H1 (cell line): ENCODE results near the gene PTPRT. TPM values are rescaled to one million over a fixed set of nuclear protein-coding genes. Genes with fewer than 3 reads are reported as not detected.

Experiments
- CTCF ChIA-PET: fragments of 300-600 bp; sonication (Branson Sonifier 250); formaldehyde crosslinking; loops from one replicate; lab custom pipeline; 2021; ENCODE audit not compliant: partially characterized antibody; lab: Charles Lee
- POLR2A ChIA-PET: fragments of 300-600 bp; sonication (Branson Sonifier 250); formaldehyde crosslinking; loops from one replicate; lab custom pipeline; 2021; ENCODE audit warnings: inconsistent platforms; ENCODE audit not compliant: partially characterized antibody; lab: Charles Lee
- DNase-seq, 2 experiments: peaks; one replicate each; pipeline versions ENCODE4 v3.0.0 to v3.0.0-alpha.2; 2010 to 2022; ENCODE audit warnings: low spot score in 2 of 2, low read depth in 1 of 2, mixed read lengths in 1 of 2
- FAIRE-seq: peaks from 2 replicates; lab custom pipeline; 2011; peaks lifted over from hg19 to GRCh38; lab: Jason Lieb, UNC
- H2AFZ ChIP-seq: 2 replicates; pipeline ENCODE4 v1.8.1; 2012; ENCODE audit warnings: low read length, inconsistent platforms
- H2AK5ac ChIP-seq: 2 replicates; pipeline ENCODE4 v1.6.1; 2013; ENCODE audit warnings: low read depth, low read length
- H2BK120ac ChIP-seq: replicated peaks from 2 replicates; pipeline ENCODE3; 2013; ENCODE audit warnings: low read depth, low read length, inconsistent platforms
- H2BK12ac ChIP-seq: 2 replicates; pipeline ENCODE4 v1.6.1; 2013; ENCODE audit warnings: low read depth, low read length
- H2BK15ac ChIP-seq: 2 replicates; pipeline ENCODE4 v1.6.1; 2013; ENCODE audit warnings: low read length
- H2BK20ac ChIP-seq: 2 replicates; pipeline ENCODE4 v1.6.1; 2013; ENCODE audit warnings: low read length
- H2BK5ac ChIP-seq: 2 replicates; pipeline ENCODE4 v1.6.1; 2013; ENCODE audit warnings: low read depth, low read length
- H3K14ac ChIP-seq: 2 replicates; pipeline ENCODE4 v1.6.1; 2013; ENCODE audit warnings: inconsistent platforms; ENCODE audit not compliant: insufficient read length
- H3K18ac ChIP-seq: 2 replicates; pipeline ENCODE4 v1.6.1; 2013; ENCODE audit warnings: low read length; ENCODE audit errors: extremely low read depth
- H3K23ac ChIP-seq: 2 replicates; pipeline ENCODE4 v1.6.1; 2013; ENCODE audit warnings: inconsistent platforms; ENCODE audit not compliant: insufficient read length
- H3K23me2 ChIP-seq: 2 replicates; pipeline ENCODE4 v1.6.1; 2013; ENCODE audit warnings: low read depth, low read length
- H3K27ac ChIP-seq: 2 replicates; pipeline ENCODE4 v1.6.1; 2011; ENCODE audit warnings: low read depth, low read length, inconsistent platforms
- H3K27me3 ChIP-seq, 4 experiments: replicated peaks in 1 of 4; 1 replicate in 1 of 4; 2 replicates in 3 of 4; pipeline versions ENCODE4 v1.6.1 to v1.8.1; 2011 to 2013; ENCODE audit warnings: low read length in 3 of 4, mild to moderate bottlenecking in 3 of 4, inconsistent platforms in 2 of 4, mixed read lengths in 2 of 4, moderate library complexity in 1 of 4; ENCODE audit not compliant: control insufficient read depth in 3 of 4, insufficient read depth in 3 of 4; ENCODE audit errors: extremely low read depth in 1 of 4
- H3K36me3 ChIP-seq, 4 experiments: 2 replicates each; pipeline versions ENCODE4 v1.6.1 to v1.8.1; 2011 to 2013; ENCODE audit warnings: mild to moderate bottlenecking in 4 of 4, low read length in 3 of 4, moderate library complexity in 2 of 4, control low read depth in 1 of 4, inconsistent platforms in 1 of 4; ENCODE audit not compliant: insufficient read depth in 4 of 4, control insufficient read depth in 2 of 4
- H3K4ac ChIP-seq: replicated peaks from 2 replicates; pipeline ENCODE3; 2013; ENCODE audit warnings: low read length, low read depth, mixed read lengths, inconsistent platforms; ENCODE audit not compliant: insufficient read length
- H3K4me1 ChIP-seq, 4 experiments: replicated peaks in 1 of 4; 1 replicate in 1 of 4; 2 replicates in 3 of 4; pipeline versions ENCODE4 v1.6.1 to v1.8.1; 2011 to 2013; ENCODE audit warnings: low read length in 3 of 4, inconsistent platforms in 2 of 4, mixed read lengths in 1 of 4; ENCODE audit not compliant: insufficient read depth in 4 of 4, control insufficient read depth in 3 of 4
- H3K4me2 ChIP-seq, 2 experiments: 2 replicates each; pipeline versions ENCODE4 v1.6.1 to v1.8.1; 2011 to 2013; ENCODE audit warnings: low read depth in 2 of 2, low read length in 2 of 2, control low read depth in 1 of 2, inconsistent platforms in 1 of 2, mild to moderate bottlenecking in 1 of 2; ENCODE audit not compliant: insufficient read depth in 1 of 2
- H3K4me3 ChIP-seq, 4 experiments: fragments of 200-600, 300-600 bp in 1 of 4; sonication (generic), shearing (Covaris generic), sonication (Bioruptor Twin) in 1 of 4; 2 replicates each; pipeline versions ENCODE4 v1.5.1 to v1.8.1; 2011 to 2016; ENCODE audit warnings: low read length in 4 of 4, low read depth in 3 of 4, control low read depth in 2 of 4, inconsistent platforms in 2 of 4, mild to moderate bottlenecking in 2 of 4, mixed read lengths in 1 of 4, moderate library complexity in 1 of 4; ENCODE audit not compliant: insufficient read depth in 2 of 4; ENCODE audit errors: extremely low read depth in 1 of 4
- H3K56ac ChIP-seq: replicated peaks from 2 replicates; pipeline ENCODE3; 2013; ENCODE audit warnings: low read depth, mild to moderate bottlenecking, mixed read lengths, low read length, inconsistent platforms; ENCODE audit not compliant: insufficient read length
- H3K79me1 ChIP-seq: 2 replicates; pipeline ENCODE4 v1.6.1; 2013; ENCODE audit warnings: low read depth, low read length, control low read depth
- H3K79me2 ChIP-seq, 2 experiments: 2 replicates each; pipeline versions ENCODE4 v1.6.1 to v1.8.1; 2012 to 2013; ENCODE audit warnings: low read length in 2 of 2, mild to moderate bottlenecking in 2 of 2, inconsistent platforms in 1 of 2; ENCODE audit not compliant: insufficient read depth in 2 of 2, control insufficient read depth in 1 of 2
- H3K9ac ChIP-seq, 4 experiments: replicated peaks in 1 of 4; 1 replicate in 1 of 4; 2 replicates in 3 of 4; pipeline versions ENCODE4 v1.6.1 to v1.8.1; 2011 to 2013; ENCODE audit warnings: low read depth in 3 of 4, low read length in 3 of 4, control low read depth in 2 of 4, mild to moderate bottlenecking in 2 of 4, moderate library complexity in 2 of 4, inconsistent platforms in 1 of 4; ENCODE audit errors: extremely low read depth in 1 of 4
- H3K9me3 ChIP-seq, 2 experiments: 2 replicates each; pipeline versions ENCODE4 v1.6.1 to v1.8.1; 2012 to 2013; ENCODE audit warnings: mild to moderate bottlenecking in 2 of 2, moderate library complexity in 2 of 2, control low read depth in 1 of 2, inconsistent platforms in 1 of 2, low read depth in 1 of 2, low read length in 1 of 2, mixed read lengths in 1 of 2; ENCODE audit not compliant: insufficient read depth in 2 of 2
- H4K20me1 ChIP-seq, 2 experiments: replicated peaks in 1 of 2; 2 replicates each; pipeline versions ENCODE3 to v1.8.1; 2011 to 2013; ENCODE audit warnings: inconsistent platforms in 2 of 2, low read length in 2 of 2, mild to moderate bottlenecking in 1 of 2; ENCODE audit not compliant: insufficient read depth in 2 of 2, control insufficient read depth in 1 of 2
- H4K5ac ChIP-seq: 2 replicates; pipeline ENCODE4 v1.6.1; 2013; ENCODE audit warnings: low read length, low read depth, mixed read lengths, inconsistent platforms; ENCODE audit not compliant: insufficient read length
- H4K8ac ChIP-seq: 2 replicates; pipeline ENCODE4 v1.8.0; 2013; ENCODE audit warnings: mild to moderate bottlenecking, moderate library complexity, low read length, inconsistent platforms; ENCODE audit not compliant: insufficient read depth; ENCODE audit errors: extremely low read depth
- H4K91ac ChIP-seq: replicated peaks from 2 replicates; pipeline ENCODE3; 2013; ENCODE audit warnings: low read length, mixed read lengths, inconsistent platforms; ENCODE audit not compliant: insufficient read length
- BACH1 ChIP-seq: IDR thresholded peaks from 2 replicates; pipeline ENCODE4 v1.6.1; 2012; ENCODE audit warnings: low read length, improper control_type of control experiment
- WGBS, 2 experiments: shearing (Covaris generic) in 1 of 2; methylation state at CpG; one replicate each; pipeline versions ENCODE4 v1.1.6 to v1.1.7; 2013 to 2015; ENCODE audit warnings: low lambda C conversion rate in 2 of 2, mixed read lengths in 2 of 2, inconsistent platforms in 1 of 2, low coverage in 1 of 2, missing lambda C conversion rate in 1 of 2; ENCODE audit not compliant: insufficient replicate concordance in 2 of 2, insufficient coverage in 1 of 2, insufficient read length in 1 of 2; ENCODE audit errors: extremely low coverage in 1 of 2, missing lambda C conversion rate in 1 of 2; 5-methylcytosine and 5-hydroxymethylcytosine counted together
- polyA plus RNA-seq, 7 experiments: library from polyadenylated mRNA; depleted of rRNA in 3 of 7; stranded (reverse) in 5 of 7; unstranded in 2 of 7; fragments of >200 nt in 5 of 7; fragments of 200-250 nt in 2 of 7; gene quantifications; 1 replicate in 5 of 7; 2 replicates in 1 of 7; 4 replicates in 1 of 7; pipeline versions ENCODE4 v1.2.1 to v1.2.3, GENCODE V29; 2011 to 2013; ENCODE audit warnings: missing spikeins in 2 of 7, mixed read lengths in 2 of 7
- total RNA-seq: library from RNA; stranded (reverse); fragmentation: NEBNext Ultra II Directional; extraction: Animal tissue kit (Norgen Biotek cat#: 25700); gene quantifications from 2 replicates; pipeline ENCODE4 v1.2.1, GENCODE V29; 2021

PTPRT gene
- total and polyA plus RNA-seq, 2 of the 8 experiments (the other 6 are each of a cell fraction or from before 2014, with no cell fraction given): 0.33 to 1.8 TPM

DNA sequence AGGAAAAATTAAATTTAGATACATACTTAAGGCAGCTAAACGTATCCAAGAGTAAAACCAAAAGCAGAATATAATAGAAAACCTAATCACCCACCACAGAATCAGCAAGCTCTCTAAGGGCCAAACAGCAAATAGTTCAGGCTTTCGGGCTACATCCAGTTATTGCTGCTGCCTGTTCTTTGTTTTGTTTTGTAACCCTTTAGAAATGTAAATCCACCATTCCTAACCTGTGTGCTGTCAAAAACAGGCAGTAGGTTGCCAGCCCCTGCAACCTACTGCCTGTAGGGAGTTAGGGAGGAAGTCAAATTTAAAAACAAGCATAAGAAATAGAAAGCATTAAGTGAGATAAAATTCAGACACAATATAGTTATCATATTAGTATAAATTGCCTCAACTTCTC, 225.9 kb downstream of the PTPRT start:
- Histone ChIP-seq H3K9me3 (peaks cover 3 to 4% of the 10 kb centered on the region in 2 experiments; a peak in 1 of 4 replicates), H3K4ac (no peak overlapping the region), H3K79me2 (no peaks in the 10 kb centered on the region), H3K9ac (no peak overlapping the region), H2BK5ac (no peak overlapping the region), H3K56ac (no peak overlapping the region), H3K18ac (no peak overlapping the region), H4K20me1 (no peaks in the 10 kb centered on the region), H2BK12ac (no peak overlapping the region), H4K5ac (no peak overlapping the region), H3K27ac (no peak overlapping the region), H3K79me1 (no peaks in the 10 kb centered on the region), H2AFZ (no peak overlapping the region), H2BK20ac (no peak overlapping the region), H3K4me3 (peak overlapping the region in 1 of 4 experiments; percentile 22; a peak in 1 of 8 replicates), H3K27me3 (no peaks in the 10 kb centered on the region), H3K23me2 (no peaks in the 10 kb centered on the region), H3K4me1 (no peaks in the 10 kb centered on the region; a peak in 1 of 7 replicates), H2BK15ac (no peak overlapping the region), H3K36me3 (no peaks in the 10 kb centered on the region), H3K4me2 (peak overlapping the region in 1 of 2 experiments; percentile 45; a peak in 2 of 4 replicates), H2AK5ac (no peak overlapping the region), H3K14ac (no peak overlapping the region), H4K91ac (no peak overlapping the region), H4K8ac (no peak overlapping the region), H2BK120ac (no peak overlapping the region), H3K23ac (no peak overlapping the region)
- ChIA-PET CTCF (interaction anchor here (0.6 to 0.7 kb wide), 2 partner anchors 10 to 468 kb away, joined by 3 read pairs; no protein-coding TSS in a partner anchor), POLR2A (no interaction called here)
- peak; percentile 50 for FAIRE-seq
- 5% methylated on average over 2 of the region's 2 CpGs; no CpG with 5 or more reads in 1 of the 2 experiments for WGBS, 2 experiments
- no peak for DNase-seq
- TF ChIP-seq BACH1: no peak
